HEK293T (cell line): ENCODE data around the gene TMEM208.

Source experiments
- CTCF ChIA-PET: fragments of 350-600 bp; formaldehyde crosslinking; extraction: SDS; loops from one replicate; lab custom pipeline; 2021; ENCODE audit warnings: antibody characterized with exemption, inconsistent platforms; lab: Yijun Ruan, JAX
- POLR2A ChIA-PET: fragments of 350-600 bp; formaldehyde crosslinking; extraction: SDS; loops from one replicate; lab custom pipeline; 2020; ENCODE audit warnings: antibody characterized with exemption, inconsistent platforms; lab: Yijun Ruan, JAX
- DNase-seq: peaks from one replicate; pipeline ENCODE4 v3.0.0; 2012; ENCODE audit warnings: mixed read lengths; ENCODE audit errors: extremely low spot score
- ARNT ChIP-seq: fragments of 450-650 bp; IDR thresholded peaks from 2 replicates; pipeline ENCODE4 v1.6.1; 2017; ENCODE audit warnings: mild to moderate bottlenecking
- BHLHE40 ChIP-seq: fragments of 450-650 bp; IDR thresholded peaks from 2 replicates; pipeline ENCODE4 v1.6.1; 2016; ENCODE audit warnings: mild to moderate bottlenecking, moderate library complexity, borderline replicate concordance
- CTBP1 ChIP-seq: fragments of 450-650 bp; IDR thresholded peaks from 2 replicates; pipeline ENCODE4 v1.6.1; 2016; ENCODE audit warnings: borderline replicate concordance
- ELF4 ChIP-seq: fragments of 450-650 bp; IDR thresholded peaks from 2 replicates; pipeline ENCODE4 v1.6.1; 2017; ENCODE audit warnings: antibody characterized with exemption
- FOXA1 ChIP-seq: fragments of 450-650 bp; IDR thresholded peaks from 2 replicates; pipeline ENCODE4 v1.6.1; 2016; ENCODE audit warnings: mild to moderate bottlenecking
- FOXK2 ChIP-seq: fragments of 450-650 bp; IDR thresholded peaks from 2 replicates; pipeline ENCODE4 v1.6.1; 2016; ENCODE audit warnings: mild to moderate bottlenecking
- FOXM1 ChIP-seq: fragments of 450-650 bp; IDR thresholded peaks from 2 replicates; pipeline ENCODE4 v1.6.1; 2017; ENCODE audit warnings: mild to moderate bottlenecking, borderline replicate concordance
- HDGF ChIP-seq: fragments of 450-650 bp; IDR thresholded peaks from 2 replicates; pipeline ENCODE4 v1.6.1; 2017; ENCODE audit warnings: antibody characterized with exemption, borderline replicate concordance
- L3MBTL2 ChIP-seq: fragments of 450-650 bp; conservative IDR thresholded peaks from 2 replicates; pipeline ENCODE4 v1.6.1; 2016; ENCODE audit warnings: mild to moderate bottlenecking
- LEF1 ChIP-seq: fragments of 450-650 bp; IDR thresholded peaks from 2 replicates; pipeline ENCODE4 v1.6.1; 2017; ENCODE audit warnings: mild to moderate bottlenecking, borderline replicate concordance
- NFRKB ChIP-seq: fragments of 450-650 bp; IDR thresholded peaks from 2 replicates; pipeline ENCODE4 v1.6.1; 2016; ENCODE audit warnings: mild to moderate bottlenecking, moderate library complexity
- PKNOX1 ChIP-seq: fragments of 450-650 bp; IDR thresholded peaks from 2 replicates; pipeline ENCODE4 v1.6.1; 2016
- SP1 ChIP-seq: fragments of 450-650 bp; IDR thresholded peaks from 2 replicates; pipeline ENCODE4 v1.6.1; 2017
- SUZ12 ChIP-seq: fragments of 450-650 bp; IDR thresholded peaks from 2 replicates; pipeline ENCODE4 v1.6.1; 2016; ENCODE audit warnings: mild to moderate bottlenecking
- TARDBP ChIP-seq: fragments of 450-650 bp; IDR thresholded peaks from 2 replicates; pipeline ENCODE4 v1.6.1; 2016
- ZNF384 ChIP-seq: fragments of 450-650 bp; IDR thresholded peaks from 2 replicates; pipeline ENCODE4 v1.6.1; 2016

TMEM208 gene

GRCh38 chr16:67216612-67217490 lies 10.1 kb upstream of the TMEM208 start:
- DNase-seq, result no peak
- POLR2A ChIA-PET, result interaction anchor here (1.0 kb wide), 1 partner anchor 11 kb away, joined by 3 read pairs; no protein-coding TSS in a partner anchor
- TF ChIP-seq FOXA1 (no peak), HDGF (no peak), ZNF384 (no peak), CTBP1 (no peak), LEF1 (no peak), PKNOX1 (no peak), FOXK2 (no peak), SUZ12 (no peak), FOXM1 (no peak), TARDBP (no peak), SP1 (no peak), L3MBTL2 (no peak)
- CTCF ChIA-PET, result no interaction called here

GRCh38 chr16:67223992-67224391 lies 2.9 kb upstream of the TMEM208 start:
- TF ChIP-seq SUZ12, result no peak
- TF ChIP-seq TARDBP, result no peak
- no peak for TF ChIP-seq PKNOX1
- no peak for TF ChIP-seq ARNT
- TF ChIP-seq HDGF, result no peak

GRCh38 chr16:67226295-67226803 lies 581 bp upstream of the TMEM208 start:
- no peak for DNase-seq
- ChIA-PET POLR2A (interaction anchor here (0.6 to 2.4 kb wide), 17 partner anchors 8 to 321 kb away, joined by 3 to 22 read pairs (median 5); partner anchors contain the start of genes EXOC3L1, FHOD1, NOL3 and SLC9A5), CTCF (interaction anchor here (0.6 to 1.2 kb wide), 4 partner anchors 20 to 265 kb away, joined by 3 to 5 read pairs (median 4); partner anchors contain the start of gene CES3)
- TF ChIP-seq CTBP1 (no peak), L3MBTL2 (no peak), HDGF (no peak), TARDBP (no peak), SP1 (no peak), LEF1 (no peak), BHLHE40 (no peak), NFRKB (no peak), FOXA1 (no peak), SUZ12 (no peak), ELF4 (no peak), ZNF384 (no peak)

More at GRCh38 chr16:67223992-67224391, 2.9 kb upstream of the TMEM208 start:
- POLR2A ChIA-PET, result interaction anchor here (0.8 kb wide), 1 partner anchor 24 kb away, joined by 3 read pairs; the partner anchor contains the start of gene FHOD1
- CTCF ChIA-PET, result interaction anchor here (0.8 kb wide), 1 partner anchor 26 kb away, joined by 5 read pairs; no protein-coding TSS in a partner anchor
- no peak for DNase-seq

GRCh38 chr16:67227567-67227921 lies 614 bp downstream of the TMEM208 start:
- DNase-seq, result no peak
- TF ChIP-seq FOXM1 (no peak), HDGF (no peak)
- POLR2A ChIA-PET, result interaction anchor here (1.4 to 2.4 kb wide), 10 partner anchors 9 to 57 kb away, joined by 3 to 22 read pairs (median 7); partner anchors contain the start of genes FHOD1, NOL3, PLEKHG4 and SLC9A5
- CTCF ChIA-PET, result interaction anchor here (0.8 to 1.2 kb wide), 3 partner anchors 33 to 267 kb away, joined by 3 to 5 read pairs (median 4); partner anchors contain the start of gene CES3

GRCh38 chr16:67228034-67228785 lies 1.3 kb downstream of the TMEM208 start:
- DNase-seq, result no peak
- ChIA-PET POLR2A (interaction anchor here (1.0 to 2.4 kb wide), 9 partner anchors 8 to 58 kb away, joined by 3 to 22 read pairs (median 8); partner anchors contain the start of genes FHOD1, NOL3, PLEKHG4 and SLC9A5), CTCF (interaction anchor here (0.8 kb wide), 1 partner anchor 35 kb away, joined by 3 read pairs; no protein-coding TSS in a partner anchor)
- TF ChIP-seq L3MBTL2 (no peak), CTBP1 (no peak), PKNOX1 (no peak), ELF4 (no peak), NFRKB (no peak), SUZ12 (no peak)

- POLR2A ChIA-PET, result interaction anchor here (1.0 to 1.6 kb wide), 2 partner anchors 11 to 17 kb away, joined by 3 to 8 read pairs; no protein-coding TSS in a partner anchor
- no peak for DNase-seq
- CTCF ChIA-PET, result no interaction called here
- no peak for TF ChIP-seq LEF1
- TF ChIP-seq ARNT, result no peak
Observed at GRCh38 chr16:67228905-67229304, 2.0 kb downstream of the TMEM208 start.
